GM21723 (cell line): ENCODE results near the gene MAP2K7.

ENCODE experiments used
- ATAC-seq: cut with Tn5 transposase; IDR thresholded peaks from one replicate; pipeline ENCODE4 v1.9.1; 2021; ENCODE audit warnings: mild to moderate bottlenecking, moderate library complexity; ENCODE audit not compliant: unreplicated experiment

Gene MAP2K7

DNA sequence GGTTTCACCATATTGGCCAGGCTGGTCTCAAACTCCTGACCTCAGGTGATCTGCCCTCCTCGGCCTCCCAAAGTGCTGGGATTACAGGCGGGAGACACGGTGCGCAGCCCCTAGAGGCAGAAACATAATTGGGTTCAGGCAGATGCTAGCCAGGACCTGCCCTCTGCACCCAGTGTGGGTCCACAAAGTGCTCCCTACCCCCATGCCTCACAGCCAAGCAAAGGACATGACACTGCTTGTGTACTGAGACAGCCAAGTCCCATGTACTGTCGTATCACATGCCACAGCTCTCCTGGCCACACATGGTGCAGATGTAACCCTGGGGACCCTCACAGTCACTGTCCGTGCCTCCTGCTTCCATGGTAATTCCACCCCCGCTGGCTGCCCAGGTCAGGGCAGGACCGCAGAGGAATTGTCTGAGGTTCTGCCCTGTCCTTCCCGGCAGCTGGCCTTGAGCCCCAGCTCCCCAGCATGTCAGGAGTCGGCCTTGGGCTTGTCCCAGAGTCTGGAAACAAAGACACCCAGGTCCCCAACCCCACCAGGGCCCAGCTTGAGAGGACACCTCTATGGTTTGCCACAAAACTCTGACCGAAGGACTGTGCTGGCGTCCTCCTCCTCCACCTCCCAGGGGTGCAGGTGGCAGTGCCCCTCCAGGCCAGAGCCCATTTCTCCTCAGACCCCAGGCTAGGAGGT is 37.1 kb upstream of the MAP2K7 start:
- ATAC-seq = no peak

DNA sequence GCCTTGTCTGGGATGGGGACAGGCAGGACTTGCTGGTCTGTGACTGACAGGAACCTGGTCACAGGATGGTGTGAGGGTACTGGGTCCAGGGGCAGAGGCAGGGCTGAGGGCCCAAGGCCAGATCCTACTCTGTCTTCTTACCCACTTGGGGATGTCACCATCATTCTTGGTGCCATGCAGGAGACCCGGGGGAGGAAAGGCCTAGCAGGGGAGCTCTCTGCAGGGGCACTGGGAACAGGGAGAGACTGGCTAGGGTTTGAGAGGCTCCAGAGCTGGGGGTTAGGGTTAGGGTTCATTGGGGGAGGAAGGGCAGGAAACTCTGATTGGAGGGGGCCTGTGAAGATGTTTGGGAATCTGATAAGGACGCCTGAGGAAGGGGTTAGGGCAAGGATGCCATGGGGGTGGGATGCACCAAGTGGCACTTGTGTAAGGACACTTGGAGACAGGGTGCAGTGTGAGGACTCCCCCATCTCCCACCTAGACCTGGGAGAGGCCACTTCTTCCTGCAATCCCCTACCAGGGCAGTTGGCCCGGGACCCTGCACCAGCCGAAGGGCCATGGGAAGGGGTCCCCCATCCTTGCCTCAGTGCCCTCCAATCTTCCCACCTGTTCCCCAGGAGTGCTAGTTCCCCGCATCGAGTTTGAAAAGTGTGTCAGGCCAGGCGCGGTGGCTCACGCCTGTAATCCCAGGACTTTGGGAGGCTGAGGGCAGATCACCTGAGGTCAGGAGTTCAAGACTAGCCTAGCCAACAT is 36.4 kb upstream of the MAP2K7 start:
- no peak for ATAC-seq

DNA sequence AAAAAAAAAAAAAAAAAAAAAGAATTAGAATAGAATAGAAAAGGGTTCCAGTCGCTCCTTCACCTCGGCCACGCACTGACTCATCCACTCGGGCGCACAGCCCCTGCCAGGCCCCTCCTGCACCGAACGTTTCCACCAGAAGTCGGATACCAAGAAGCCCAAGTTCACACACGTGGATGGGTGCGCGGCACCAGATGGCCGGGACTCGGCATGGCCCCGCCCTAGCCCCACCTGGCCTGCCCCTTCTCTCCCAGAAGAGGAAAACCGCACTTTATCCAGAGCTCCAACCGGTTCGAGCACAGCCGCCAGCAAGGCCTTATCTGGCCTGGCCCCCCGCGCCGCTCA is 35.4 kb upstream of the MAP2K7 start:
- no peak for ATAC-seq

DNA sequence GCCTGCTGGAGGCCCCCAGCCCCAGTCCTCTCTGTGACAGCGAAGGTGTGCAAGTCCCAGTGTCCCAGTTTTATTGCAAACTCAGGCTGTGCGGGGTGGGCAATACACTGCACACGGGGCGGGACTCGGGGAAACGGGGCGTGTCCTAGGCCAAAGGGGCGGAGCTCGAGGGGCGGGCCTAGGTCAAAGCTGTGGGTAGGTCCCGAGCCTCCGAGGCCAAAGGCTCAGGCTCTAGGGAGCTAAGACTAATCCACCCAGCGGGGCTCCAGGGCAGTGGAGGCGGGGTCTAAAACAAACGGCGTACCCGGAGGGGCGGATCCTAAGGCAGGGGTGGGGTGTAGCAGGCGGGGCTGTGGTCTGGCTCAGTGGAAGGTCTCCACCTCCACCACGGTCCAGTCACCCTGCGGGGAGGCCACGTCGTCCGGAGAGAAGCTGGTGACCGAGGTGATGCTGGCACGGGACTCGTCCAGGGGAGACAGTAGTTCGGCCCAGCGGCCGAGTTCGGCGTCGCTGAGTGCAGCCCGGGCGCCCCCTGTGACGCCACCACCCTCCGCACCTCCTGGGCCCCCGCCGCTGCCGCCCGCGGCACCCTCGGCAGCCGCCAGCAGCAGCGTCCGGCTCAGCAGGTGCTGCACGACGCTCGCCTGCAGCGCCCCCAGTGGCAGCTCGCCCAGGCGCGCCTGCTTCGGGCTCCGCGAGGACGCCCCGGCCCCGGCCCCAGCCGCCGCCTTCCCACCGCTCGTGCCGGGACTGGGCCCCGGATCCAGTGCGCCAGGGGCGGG is 34.8 kb upstream of the MAP2K7 start:
- ATAC-seq = peak; percentile 67

DNA sequence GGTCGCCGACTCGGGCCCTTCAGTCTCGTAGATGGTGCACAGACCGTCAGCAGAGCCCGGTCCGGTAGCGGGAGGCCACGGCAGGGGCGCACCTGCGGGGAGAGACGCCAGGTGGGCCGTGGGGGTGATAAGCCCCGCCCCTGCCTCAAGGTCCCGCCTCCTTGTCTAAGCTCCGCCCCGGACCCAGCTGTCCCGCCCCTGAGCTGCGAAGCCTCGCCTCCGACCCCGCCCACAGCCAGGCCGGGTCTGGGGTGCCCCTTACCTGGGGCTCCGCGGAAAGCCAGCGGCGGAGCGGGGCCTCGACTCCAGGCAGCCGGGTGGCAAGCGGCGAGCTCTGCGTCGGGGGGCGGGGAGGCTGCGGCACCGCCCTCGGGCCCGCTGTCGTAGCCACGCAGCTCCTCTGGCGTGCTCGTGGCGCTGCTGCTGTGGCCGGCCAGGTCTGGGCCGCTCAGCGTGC is 34.2 kb upstream of the MAP2K7 start:
- peak; percentile 55 for ATAC-seq

DNA sequence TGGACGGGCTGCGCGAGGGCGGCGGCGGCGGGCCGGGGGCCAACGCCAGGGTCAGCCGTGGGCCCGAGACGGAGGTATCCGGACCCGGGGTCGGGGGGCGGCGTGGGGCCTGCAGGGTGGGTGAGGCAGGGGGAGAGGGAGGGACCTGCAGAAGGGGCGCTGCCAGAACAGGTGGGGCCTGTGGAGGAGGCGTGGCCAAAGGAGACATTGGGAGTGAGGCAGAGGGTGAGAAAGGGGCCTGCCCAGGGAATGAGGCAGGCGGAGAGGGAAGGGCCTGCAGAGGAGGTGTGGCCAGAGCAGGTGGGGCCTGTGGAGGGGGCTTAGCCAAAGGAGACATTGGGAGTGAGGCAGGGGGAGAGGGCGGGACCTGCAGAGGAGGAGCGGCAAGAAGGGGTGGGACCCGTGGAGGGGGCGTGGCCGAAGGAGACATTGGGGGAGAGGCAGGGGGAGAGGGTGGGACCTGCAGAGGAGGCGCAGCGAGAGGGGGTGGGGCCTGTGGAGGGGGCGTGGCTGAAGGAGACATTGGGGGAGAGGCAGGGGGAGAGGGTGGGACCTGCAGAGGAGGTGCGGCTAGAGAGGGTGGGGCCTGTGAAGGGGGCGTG is 33.7 kb upstream of the MAP2K7 start:
- ATAC-seq = no peak

DNA sequence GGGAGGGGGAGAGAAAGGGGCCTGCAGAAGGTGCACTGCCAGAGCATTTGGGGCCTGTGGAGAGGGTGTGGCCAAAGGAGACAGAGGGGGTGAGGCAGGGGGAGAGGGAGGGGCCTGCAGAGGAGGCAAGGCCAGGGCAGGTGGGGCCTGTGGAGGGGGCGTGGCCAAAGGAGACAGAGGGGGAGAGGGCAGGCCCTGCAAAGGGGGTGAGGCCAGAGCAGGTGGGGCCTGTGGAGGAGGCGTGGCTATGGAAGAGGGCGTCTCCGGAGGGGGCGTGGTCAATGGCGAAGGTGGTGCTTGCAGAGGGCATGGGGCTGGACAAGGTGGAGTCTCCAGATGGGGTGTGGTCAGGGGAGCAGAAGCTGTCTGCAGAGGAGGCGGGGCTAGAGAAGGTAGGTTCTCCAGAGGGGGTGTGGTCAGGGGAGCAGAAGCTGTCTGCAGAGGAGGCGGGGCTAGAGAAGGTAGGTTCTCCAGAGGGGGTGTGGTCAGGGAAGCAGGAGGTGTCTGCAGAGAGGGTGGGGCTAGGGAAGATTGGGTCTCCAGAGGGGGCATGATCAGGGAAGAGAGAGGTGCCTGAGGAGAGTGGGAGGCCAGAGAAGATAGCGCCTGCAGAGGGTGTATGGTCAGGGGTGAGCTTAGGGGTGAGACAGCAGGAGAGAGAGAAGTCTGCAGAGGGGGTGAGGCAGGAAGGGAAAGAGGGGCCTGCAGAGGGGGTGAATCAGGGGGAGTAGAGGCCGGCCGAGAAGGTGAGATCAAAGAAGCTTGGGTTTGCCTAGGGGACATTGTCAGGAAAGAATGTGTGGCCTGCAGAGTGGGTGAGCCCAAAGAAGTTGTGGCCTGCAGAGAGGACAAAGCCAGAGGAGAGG is 32.9 kb upstream of the MAP2K7 start:
- ATAC-seq = no peak

DNA sequence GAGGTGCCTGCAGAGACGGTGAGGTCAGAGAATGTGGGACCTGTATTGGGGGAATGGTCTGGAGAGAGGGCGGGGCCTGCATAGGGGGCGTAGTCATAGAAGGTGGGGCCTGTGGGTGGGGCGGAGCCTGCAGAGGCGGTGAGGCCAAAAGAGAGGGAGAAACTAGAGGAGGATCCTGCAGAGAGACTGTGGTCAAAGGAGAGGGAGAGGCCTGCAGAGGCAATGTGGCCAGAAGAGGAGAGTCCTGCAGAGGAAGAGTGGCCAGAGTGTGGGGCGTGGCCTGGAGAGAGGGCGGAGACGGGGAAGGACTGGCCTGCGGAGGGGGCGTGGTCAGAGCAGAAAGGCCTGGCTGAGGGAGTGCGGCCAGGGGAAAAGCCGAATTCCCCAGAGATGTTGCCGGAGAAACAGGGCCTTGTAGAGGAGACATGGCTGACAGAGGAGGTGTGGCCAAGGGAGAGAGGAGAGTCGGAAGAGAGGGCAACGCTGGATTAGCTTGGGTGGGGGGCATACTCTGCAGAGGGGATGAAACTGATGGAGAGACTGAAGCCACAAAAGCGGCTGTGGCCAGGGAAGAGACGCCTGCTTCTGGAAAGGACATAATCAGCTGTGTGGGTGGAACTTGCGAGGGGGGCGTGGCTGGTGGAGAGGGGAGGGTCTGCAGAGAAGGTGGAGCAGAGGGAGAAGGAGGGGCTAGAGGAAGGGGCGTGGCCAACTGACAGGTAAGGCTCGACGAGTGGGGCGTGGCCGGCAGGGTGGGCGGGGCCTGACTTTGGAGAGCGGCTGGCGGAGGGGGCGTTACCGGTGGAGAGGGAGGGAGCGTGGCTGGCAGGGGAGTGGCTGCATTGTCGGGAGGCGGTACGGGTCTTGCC is 32.0 kb upstream of the MAP2K7 start:
- ATAC-seq = no peak

DNA sequence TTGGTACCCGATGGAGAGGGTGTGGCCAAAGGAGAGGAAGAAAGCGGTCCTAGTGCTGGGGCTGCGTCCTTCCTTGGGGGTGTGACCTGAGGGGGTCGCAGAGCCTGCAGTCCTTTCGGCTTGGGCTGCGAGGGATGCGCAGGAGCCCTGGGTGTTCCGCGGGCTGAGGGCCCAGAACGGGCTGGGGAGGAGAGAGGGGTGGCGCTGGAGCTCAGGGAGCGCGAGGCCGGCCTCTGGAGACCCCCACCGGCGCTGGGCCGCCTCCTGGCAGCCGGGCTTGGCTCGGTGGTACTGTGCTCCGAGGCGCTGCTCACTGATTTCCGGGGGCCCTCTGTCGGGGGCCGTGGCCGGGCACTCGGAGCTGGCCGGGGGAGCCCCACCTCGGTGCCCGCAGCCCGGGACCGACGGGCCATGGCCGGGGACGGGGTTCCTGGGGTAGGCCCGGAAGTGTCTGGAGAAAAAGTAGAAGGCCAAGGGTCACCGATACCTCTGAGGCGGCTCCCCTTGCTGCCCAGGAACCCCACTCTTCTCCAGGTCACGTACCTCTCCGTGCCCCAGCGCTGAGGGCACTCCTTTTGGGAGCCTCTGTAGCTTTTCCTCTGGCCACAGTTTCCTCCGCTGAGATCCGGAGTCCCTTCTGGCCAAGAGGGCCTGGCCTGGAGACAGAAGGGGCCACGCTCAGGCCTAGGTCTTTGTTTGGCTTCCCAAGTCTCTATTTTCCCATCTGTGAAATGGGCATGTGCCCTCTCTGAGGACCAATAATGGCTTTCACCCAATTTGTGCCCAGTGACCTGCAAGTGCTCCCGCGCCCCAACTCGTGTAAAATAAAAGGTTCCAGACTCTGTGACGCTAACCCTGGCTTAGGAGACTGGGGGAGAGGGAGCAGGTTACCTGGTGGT is 31.1 kb upstream of the MAP2K7 start:
- no peak for ATAC-seq

DNA sequence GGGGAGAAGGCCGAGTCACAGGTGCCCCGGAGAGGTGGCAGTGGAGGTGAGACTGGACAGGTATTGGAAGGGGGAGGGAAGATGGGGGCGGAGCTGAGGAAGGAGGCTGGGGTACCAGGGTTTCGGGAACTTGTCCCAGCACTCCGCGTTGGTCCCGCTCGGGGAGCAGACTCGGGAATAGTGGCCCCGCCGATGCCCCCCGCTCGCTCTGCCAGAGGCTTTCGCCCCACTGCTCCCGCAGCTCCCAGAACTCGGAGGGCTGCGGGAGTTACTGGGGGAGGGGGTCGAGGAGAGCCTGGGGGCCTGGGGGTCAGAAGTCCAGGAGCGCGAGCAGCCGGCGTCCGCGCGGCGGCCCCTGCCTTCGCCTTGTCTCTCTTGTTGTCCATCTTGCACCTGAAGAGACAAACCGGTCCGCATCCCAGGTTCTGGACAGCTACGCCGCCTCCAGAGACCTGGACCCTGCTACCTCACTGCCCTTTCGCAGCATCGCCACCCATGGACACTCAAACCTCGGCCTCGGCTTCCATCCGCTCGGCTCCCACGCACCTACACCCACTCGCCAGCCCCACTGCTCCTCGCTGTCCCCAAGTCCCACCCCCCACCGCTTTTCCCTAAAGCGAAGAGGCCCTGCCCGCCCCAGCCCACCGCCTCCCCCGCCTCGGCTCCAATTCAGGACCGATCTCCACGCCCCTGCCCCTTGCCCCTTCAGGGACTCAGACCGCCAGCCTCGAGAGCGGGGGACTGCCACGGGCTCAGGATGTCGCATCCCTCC is 30.2 kb upstream of the MAP2K7 start:
- no peak for ATAC-seq

DNA sequence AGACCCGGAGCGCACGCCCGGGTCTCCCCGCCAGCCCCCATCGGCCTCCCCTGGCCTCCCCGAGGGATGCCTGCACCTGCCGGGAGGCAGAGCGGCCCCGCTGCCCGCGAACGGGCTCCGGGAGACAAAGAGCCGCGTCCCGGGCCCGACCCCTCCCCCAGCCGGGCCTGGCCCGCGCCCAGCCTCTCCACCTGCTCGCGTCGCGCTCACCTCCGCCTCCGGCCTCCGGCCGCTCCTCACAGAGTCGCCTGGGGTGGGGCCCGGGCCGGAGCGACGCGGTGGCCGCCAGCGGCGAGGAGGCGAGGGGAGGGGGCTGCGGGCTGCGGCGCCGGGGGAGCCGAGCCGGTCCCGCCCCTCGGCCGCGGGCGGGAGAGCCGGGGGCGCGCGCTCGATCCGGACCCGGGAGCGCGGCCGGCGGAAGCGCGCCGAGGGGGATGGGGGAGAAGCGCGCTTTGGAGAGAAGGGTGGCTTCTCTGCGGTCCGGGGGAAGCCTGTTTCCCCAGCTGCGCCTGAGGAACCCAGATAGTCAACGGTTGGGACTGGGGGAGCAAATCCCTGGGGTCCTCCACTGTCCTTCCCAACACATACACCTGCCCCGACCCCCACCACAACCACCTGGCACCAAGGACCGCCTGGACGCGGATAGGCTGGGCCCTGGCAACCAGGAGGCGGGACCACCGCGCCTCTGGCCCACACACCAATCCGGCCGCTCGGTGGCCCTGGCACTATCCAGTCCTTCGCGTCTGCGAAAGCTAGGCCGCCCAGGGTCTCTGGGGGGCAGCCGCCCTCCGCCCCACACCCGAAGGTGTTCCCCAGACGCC is 29.4 kb upstream of the MAP2K7 start, which contains the start of gene PRR36:
Gene PRR36, minus strand, starts transcription at position 315 of the 821 bp plus-strand sequence. CDS start 701 bp downstream, outside the sequence.
- no peak for ATAC-seq

DNA sequence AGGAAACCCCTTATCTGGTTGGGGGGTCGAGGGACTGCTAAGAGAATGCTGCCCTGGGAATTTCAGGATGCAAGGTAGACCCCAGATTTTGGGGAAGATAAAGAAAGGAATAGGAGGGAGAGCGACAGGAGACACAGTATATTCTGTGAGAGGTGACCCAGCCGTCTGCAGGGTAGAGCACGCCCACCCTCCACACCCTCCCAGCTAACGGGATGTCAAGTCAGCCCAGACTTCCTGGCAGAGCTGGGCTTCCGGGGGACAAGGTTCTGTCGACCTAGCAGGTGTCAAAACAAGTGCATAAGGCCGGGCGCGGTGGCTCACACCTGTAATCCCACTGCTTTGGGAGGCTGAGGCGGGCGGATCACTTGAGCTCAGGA is 28.8 kb upstream of the MAP2K7 start:
- ATAC-seq = no peak

DNA sequence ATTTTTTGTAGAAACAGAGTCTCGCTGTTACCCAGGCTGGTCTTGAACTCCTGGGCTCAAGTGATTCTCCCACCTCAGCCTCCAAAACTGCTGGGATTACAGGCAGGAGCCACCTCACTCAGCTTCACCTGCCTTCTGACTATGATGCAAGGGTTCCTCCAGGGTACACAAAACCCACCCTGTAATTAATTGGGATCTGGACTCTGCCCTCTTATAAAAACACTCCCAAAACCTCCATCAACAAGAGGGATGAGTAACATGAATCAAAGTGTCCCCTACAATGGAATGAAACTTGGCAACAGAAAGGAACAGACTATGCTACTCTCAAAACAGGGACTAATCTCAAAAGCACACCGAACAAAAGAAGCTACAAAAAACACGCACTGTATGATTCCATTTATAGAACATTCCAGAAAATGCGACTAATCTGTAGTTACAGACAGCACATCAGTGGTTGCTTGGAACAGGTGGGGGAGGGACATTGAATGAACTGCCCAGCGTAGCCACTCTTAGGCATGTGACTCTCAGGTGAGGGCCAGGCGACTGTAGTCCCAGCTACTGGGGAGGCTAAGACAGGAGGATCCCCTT is 26.3 kb upstream of the MAP2K7 start:
- no peak for ATAC-seq

DNA sequence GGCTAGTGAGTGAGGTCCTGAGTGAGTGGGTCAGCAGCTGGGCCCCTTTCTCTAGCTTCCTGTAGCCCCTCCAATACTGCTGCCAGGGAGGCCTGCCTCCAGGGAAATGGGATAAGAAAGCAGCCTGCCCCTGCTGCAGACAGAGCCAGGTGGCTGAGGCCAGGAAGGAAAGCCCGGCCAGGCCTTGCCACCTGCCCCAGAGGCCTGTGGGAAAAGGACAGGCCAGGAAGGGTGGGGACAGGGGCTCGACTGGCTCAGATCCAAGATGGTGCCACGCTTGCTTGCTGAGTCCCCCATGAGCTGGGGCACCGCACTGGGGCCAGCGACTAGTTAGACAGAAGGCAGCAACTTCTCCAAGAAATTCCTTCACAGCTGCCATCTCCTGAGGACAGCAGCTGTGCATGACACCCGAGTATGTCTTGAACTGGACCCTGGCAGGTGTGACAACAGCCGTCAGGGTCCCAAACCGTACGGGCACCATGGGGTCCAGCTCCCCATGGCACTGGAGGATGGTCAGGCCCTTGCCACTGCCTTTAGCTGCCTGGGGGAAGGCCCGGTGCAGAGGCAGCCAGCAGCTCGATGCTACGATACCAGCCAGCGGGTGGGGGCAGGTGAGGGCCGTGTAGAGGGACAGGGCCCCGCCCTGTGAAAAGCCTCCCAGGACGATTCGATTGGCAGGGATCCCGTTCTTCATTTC is 24.4 kb upstream of the MAP2K7 start:
- no peak for ATAC-seq

DNA sequence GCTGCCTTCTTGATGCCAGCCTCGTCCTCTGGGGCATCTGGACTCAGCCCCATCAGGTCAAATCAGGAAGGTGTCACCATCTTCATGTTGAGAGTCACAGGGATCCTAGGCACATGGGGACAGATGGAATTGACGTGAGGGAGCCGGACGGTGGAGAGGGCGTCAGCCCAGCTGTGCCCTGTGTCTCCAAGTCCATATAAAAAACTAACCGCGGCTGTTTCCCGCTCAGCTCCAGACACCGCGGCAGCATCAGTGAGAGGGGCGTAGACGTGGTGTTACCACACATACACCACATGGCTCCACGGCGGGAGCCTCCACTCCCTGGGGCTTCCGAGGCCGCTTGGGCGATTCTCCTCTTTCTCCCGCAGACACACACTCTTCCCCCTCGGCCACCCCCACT is 23.8 kb upstream of the MAP2K7 start:
- ATAC-seq = no peak

DNA sequence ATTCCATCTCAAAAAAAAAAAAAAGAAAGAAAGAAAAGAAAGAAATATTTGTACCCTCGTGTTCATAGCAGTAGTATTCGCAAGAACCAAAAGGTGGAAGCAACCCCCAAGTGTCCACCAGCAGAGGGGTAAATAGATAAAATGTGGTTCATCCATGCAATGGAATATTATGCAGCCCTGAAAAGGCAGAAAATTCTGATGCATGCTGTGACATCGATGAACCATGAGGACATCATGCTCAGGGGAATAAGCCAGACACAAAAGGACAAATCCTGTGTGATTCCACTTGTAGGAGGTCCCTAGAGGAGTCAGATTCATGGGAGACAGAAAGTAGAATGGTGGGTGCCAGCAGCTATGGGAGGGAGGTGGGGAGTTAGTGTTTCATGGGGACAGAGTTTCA is 21.8 kb upstream of the MAP2K7 start:
- ATAC-seq = no peak
